SK-N-SH (cell line): ENCODE results near the gene FKBP5. TPM values are rescaled to one million over a fixed set of nuclear protein-coding genes. Genes with fewer than 3 reads are reported as not detected.
"Not testable (repeated sequence)": the region's sequence is repeated elsewhere in the genome, so short reads cannot be mapped to it uniquely, and the experiment has no call there.

Experiments used
- CTCF ChIA-PET: fragments of 300-600, 350-600 bp; formaldehyde crosslinking; extraction: SDS; loops from one replicate; lab custom pipeline; 2021; lab: Yijun Ruan, JAX
- POLR2A ChIA-PET: fragments of 350-600 bp; sonication (Branson Sonifier 250); formaldehyde crosslinking; extraction: SDS; loops from one replicate; lab custom pipeline; 2020; ENCODE audit warnings: antibody characterized with exemption, inconsistent platforms; lab: Yijun Ruan, JAX
- DNase-seq: peaks from one replicate; pipeline ENCODE4 v3.0.0; 2012
- H2AFZ ChIP-seq: fragments of 200-600 bp; sonication (generic); 2 replicates; pipeline ENCODE4 v1.8.1; 2016; ENCODE audit warnings: antibody characterized with exemption, mild to moderate bottlenecking, low read depth
- H3F3A ChIP-seq: fragments of 200-600 bp; sonication (generic); replicated peaks from 2 replicates; pipeline ENCODE3; 2016; ENCODE audit warnings: antibody characterized with exemption, mild to moderate bottlenecking; ENCODE audit not compliant: insufficient read depth
- H3K27ac ChIP-seq, 2 experiments: fragments of 200-500 bp in 1 of 2; fragments of 200-600 bp in 1 of 2; sonication (Bioruptor generic) in 1 of 2; sonication (generic), shearing (Covaris generic) in 1 of 2; 2 replicates each; pipeline versions ENCODE4 v1.5.1 to v1.6.1; 2014 to 2016; ENCODE audit warnings: low read depth in 2 of 2, inconsistent platforms in 1 of 2, low read length in 1 of 2, mild to moderate bottlenecking in 1 of 2, mixed read lengths in 1 of 2
- H3K27me3 ChIP-seq: fragments of 200-600 bp; sonication (generic), shearing (Covaris generic); 2 replicates; pipeline ENCODE4 v1.6.1; 2016; ENCODE audit warnings: mixed run types; ENCODE audit not compliant: insufficient read depth
- H3K36me3 ChIP-seq, 2 experiments: fragments of 200-500 bp in 1 of 2; fragments of 200-600 bp in 1 of 2; sonication (Bioruptor generic) in 1 of 2; sonication (generic) in 1 of 2; replicated peaks in 1 of 2; 2 replicates each; pipeline versions ENCODE3 to v1.5.1; 2014 to 2016; ENCODE audit warnings: low read length in 1 of 2, mild to moderate bottlenecking in 1 of 2; ENCODE audit not compliant: insufficient read depth in 2 of 2, control insufficient read depth in 1 of 2
- H3K4me1 ChIP-seq, 2 experiments: fragments of 200-500 bp in 1 of 2; fragments of 200-600 bp in 1 of 2; sonication (Bioruptor generic) in 1 of 2; sonication (generic), shearing (Covaris generic) in 1 of 2; 2 replicates each; pipeline versions ENCODE4 v1.5.1 to v1.6.1; 2014 to 2016; ENCODE audit warnings: low read depth in 1 of 2, low read length in 1 of 2, mixed run types in 1 of 2; ENCODE audit not compliant: insufficient read depth in 2 of 2, control insufficient read depth in 1 of 2
- H3K4me2 ChIP-seq: fragments of 200-600 bp; sonication (generic), shearing (Covaris generic); 2 replicates; pipeline ENCODE4 v1.6.1; 2017; ENCODE audit warnings: mixed run types
- H3K4me3 ChIP-seq, 2 experiments: fragments of 200-500 bp in 1 of 2; fragments of 200-600 bp in 1 of 2; sonication (Bioruptor generic) in 1 of 2; sonication (generic), shearing (Covaris generic) in 1 of 2; 2 replicates each; pipeline versions ENCODE4 v1.5.1 to v1.8.1; 2014 to 2016; ENCODE audit warnings: low read depth in 2 of 2, inconsistent platforms in 1 of 2, low read length in 1 of 2, mild to moderate bottlenecking in 1 of 2, mixed read lengths in 1 of 2, moderate library complexity in 1 of 2
- H3K79me2 ChIP-seq: fragments of 200-600 bp; sonication (generic); 2 replicates; pipeline ENCODE4 v1.8.1; 2017; ENCODE audit warnings: mild to moderate bottlenecking; ENCODE audit not compliant: insufficient read depth
- H3K9ac ChIP-seq: fragments of 200-600 bp; sonication (generic); 2 replicates; pipeline ENCODE4 v1.6.1; 2017; ENCODE audit warnings: mixed run types
- H3K9me2 ChIP-seq: fragments of 200-600 bp; sonication (generic); 2 replicates; pipeline ENCODE4 v1.6.1; 2017; ENCODE audit warnings: mixed run types
- H3K9me3 ChIP-seq: fragments of 200-600 bp; sonication (generic); 2 replicates; pipeline ENCODE4 v1.6.1; 2017; ENCODE audit warnings: mixed run types, mild to moderate bottlenecking, moderate library complexity
- H4K20me1 ChIP-seq: fragments of 200-600 bp; sonication (generic); 2 replicates; pipeline ENCODE4 v1.6.1; 2017; ENCODE audit warnings: mild to moderate bottlenecking, mixed run types; ENCODE audit not compliant: insufficient read depth
- FOSL2 ChIP-seq: IDR thresholded peaks from 2 replicates; pipeline ENCODE4 v1.4.0; 2012; ENCODE audit warnings: low read depth, mild to moderate bottlenecking, moderate library complexity, borderline replicate concordance
- IRF3 ChIP-seq: fragments of 150-350 bp; IDR thresholded peaks from 2 replicates; pipeline ENCODE4 v1.6.1; 2016; ENCODE audit warnings: mild to moderate bottlenecking, low read depth, low read length
- NRF1 ChIP-seq: IDR thresholded peaks from 2 replicates; pipeline ENCODE4 v1.6.1; 2012; ENCODE audit warnings: low read depth, mild to moderate bottlenecking, low read length
- ZBTB33 ChIP-seq: IDR thresholded peaks from 2 replicates; pipeline ENCODE4 v1.4.0; 2012; ENCODE audit warnings: low read depth, borderline replicate concordance
- WGBS: methylation state at CpG from one replicate; pipeline ENCODE4 v1.1.6; 2017; ENCODE audit warnings: low lambda C conversion rate; 5-methylcytosine and 5-hydroxymethylcytosine counted together
- polyA plus RNA-seq, 3 experiments: library from polyadenylated mRNA; depleted of rRNA; stranded (reverse); fragments of >200 nt; gene quantifications; 2 replicates each; pipeline ENCODE4 v1.2.3, GENCODE V29; 2012

The FKBP5 gene
- polyA plus RNA-seq, 1 of the 3 experiments (the other 2 are of a cell fraction) = 5.1 TPM

- no peaks in the 10 kb centered on the region for H3K9me3 ChIP-seq
- no peaks in the 10 kb centered on the region for H4K20me1 ChIP-seq
- H3K27me3 ChIP-seq = no peaks in the 10 kb centered on the region
- no peaks in the 10 kb centered on the region for H3K9me2 ChIP-seq
- H3K4me3 ChIP-seq = no peak overlapping the region
- H3K79me2 ChIP-seq = no peaks in the 10 kb centered on the region
- no peak for TF ChIP-seq FOSL2
- no peaks in the 10 kb centered on the region for H3K36me3 ChIP-seq
- no peak overlapping the region for H3K4me2 ChIP-seq
- no peaks in the 10 kb centered on the region for H3K4me1 ChIP-seq
- H2AFZ ChIP-seq = no peak overlapping the region
- ChIA-PET POLR2A (no interaction called here), CTCF (interaction anchor here (0.8 kb wide), 1 partner anchor 30 kb away, joined by 3 read pairs; no protein-coding TSS in a partner anchor)
- DNase-seq = no peak
- no peak overlapping the region for H3K9ac ChIP-seq
- H3F3A ChIP-seq = no peaks in the 10 kb centered on the region
- H3K27ac ChIP-seq = no peak overlapping the region
Measured at GRCh38 chr6:35703554-35703953, 14.8 kb upstream of the FKBP5 start.

GRCh38 chr6:35698858-35699257, 10.1 kb upstream of the FKBP5 start:
- no peaks in the 10 kb centered on the region for H3K27me3 ChIP-seq
- no peaks in the 10 kb centered on the region for H3K4me1 ChIP-seq
- CTCF ChIA-PET = no interaction called here

GRCh38 chr6:35698430-35698829, 9.7 kb upstream of the FKBP5 start:
- POLR2A ChIA-PET, H3K9me2 ChIP-seq, H3K9ac ChIP-seq, H3K27ac ChIP-seq, H2AFZ ChIP-seq, H3K4me3 ChIP-seq, H3K79me2 ChIP-seq, H3K4me1 ChIP-seq, H4K20me1 ChIP-seq, DNase-seq, H3K27me3 ChIP-seq, H3K36me3 ChIP-seq, H3K9me3 ChIP-seq, CTCF ChIA-PET, H3F3A ChIP-seq, H3K4me2 ChIP-seq: not testable (repeated sequence)
- WGBS = 73% methylated on average over 7 of the region's 7 CpGs

More at GRCh38 chr6:35698858-35699257, 10.1 kb upstream of the FKBP5 start:
- H2AFZ ChIP-seq = no peak overlapping the region
- 0 out of 2 replicates have a peak, but pooled peaks cover 5% of the 10 kb centered on the region for H3K9me3 ChIP-seq
- H3K4me3 ChIP-seq = no peak overlapping the region
- H3K9ac ChIP-seq = no peak overlapping the region
- DNase-seq = no peak
- H3F3A ChIP-seq = peaks cover 6% of the 10 kb centered on the region
- H3K9me2 ChIP-seq = no peaks in the 10 kb centered on the region
- no peaks in the 10 kb centered on the region for H3K36me3 ChIP-seq
- TF ChIP-seq IRF3 (no peak), NRF1 (no peak), ZBTB33 (no peak)
- TF ChIP-seq, all 33 proteins: peak for 0
- POLR2A ChIA-PET = no interaction called here
- Histone ChIP-seq H3K4me2 (no peak overlapping the region), H4K20me1 (no peaks in the 10 kb centered on the region), H3K27ac (no peak overlapping the region), H3K79me2 (no peaks in the 10 kb centered on the region)
- 62% methylated on average over 2 of the region's 3 CpGs for WGBS
